B cell (primary cell): Measurements from ENCODE around the gene USP48. TPM values are rescaled to one million over a fixed set of nuclear protein-coding genes. Genes with fewer than 3 reads are reported as not detected.

Experiments
- ATAC-seq: fragments of 200-7000 bp; cut with Tn5 transposase; one replicate; pipeline ENCODE4 v1.10.0; 2021; ENCODE audit warnings: low read depth, mild to moderate bottlenecking, moderate number of reproducible peaks, moderate library complexity
- CTCF ChIA-PET: fragments of 350-600 bp; sonication (Branson Sonifier 250); formaldehyde crosslinking; loops from one replicate; lab custom pipeline; 2021; ENCODE audit warnings: antibody characterized with exemption, inconsistent platforms; lab: Charles Lee
- POLR2A ChIA-PET: fragments of 350-600 bp; sonication (Branson Sonifier 250); formaldehyde crosslinking; loops from one replicate; lab custom pipeline; 2021; ENCODE audit warnings: antibody characterized with exemption; lab: Charles Lee
- DNase-seq: peaks from one replicate; pipeline ENCODE4 v3.0.0; 2013
- H2AFZ ChIP-seq: 2 replicates; pipeline ENCODE4 v1.6.1; 2012; ENCODE audit warnings: mild to moderate bottlenecking, low read depth, low read length; ENCODE audit not compliant: insufficient read depth, poor library complexity, severe bottlenecking
- H3K27ac ChIP-seq, 2 donors: 1 replicate in 1 of 2; 2 replicates in 1 of 2; pipeline ENCODE4 v1.5.1; 2012 to 2013; ENCODE audit warnings: low read length in 2 of 2, mild to moderate bottlenecking in 2 of 2, moderate library complexity in 1 of 2
- H3K27me3 ChIP-seq, 4 experiments: fragments of 200-600 bp in 1 of 4; sonication (generic) in 1 of 4; replicated peaks in 1 of 4; 1 replicate in 2 of 4; 2 replicates in 2 of 4; pipeline versions ENCODE4 v1.6.1 to v1.7.0; 2013 to 2016; ENCODE audit warnings: low read length in 3 of 4, mild to moderate bottlenecking in 2 of 4, mixed read lengths in 1 of 4, moderate library complexity in 1 of 4; ENCODE audit not compliant: insufficient read depth in 4 of 4, control insufficient read depth in 3 of 4; ENCODE audit errors: control extremely low read depth in 1 of 4
- H3K36me3 ChIP-seq, 2 experiments: replicated peaks in 1 of 2; 1 replicate in 1 of 2; 2 replicates in 1 of 2; pipeline versions ENCODE4 v1.6.1 to v1.7.1; 2013; ENCODE audit warnings: low read length in 1 of 2; ENCODE audit not compliant: insufficient read depth in 2 of 2, control insufficient read depth in 1 of 2; ENCODE audit errors: control extremely low read depth in 1 of 2, extremely low read depth in 1 of 2
- H3K4me1 ChIP-seq, 2 donors: fragments of 200-600 bp in 1 of 2; sonication (generic) in 1 of 2; 1 replicate in 1 of 2; 2 replicates in 1 of 2; pipeline versions ENCODE4 v1.5.1 to v1.6.1; 2013 to 2017; ENCODE audit warnings: low read length in 2 of 2; ENCODE audit not compliant: control insufficient read depth in 2 of 2, insufficient read depth in 2 of 2
- H3K4me2 ChIP-seq: replicated peaks from 2 replicates; pipeline ENCODE3; 2012; ENCODE audit warnings: mild to moderate bottlenecking, low read depth, low read length; ENCODE audit not compliant: poor library complexity, severe bottlenecking
- H3K4me3 ChIP-seq, 5 experiments: fragments of 200-600 bp in 1 of 5; sonication (generic) in 1 of 5; 1 replicate in 3 of 5; 2 replicates in 2 of 5; pipeline versions ENCODE4 v1.5.1 to v1.7.0; 2011 to 2016; ENCODE audit warnings: low read length in 4 of 5, mild to moderate bottlenecking in 4 of 5, low read depth in 2 of 5, control low read depth in 1 of 5, moderate library complexity in 1 of 5; ENCODE audit not compliant: insufficient read depth in 1 of 5; ENCODE audit errors: control extremely low read depth in 1 of 5, extremely low read depth in 1 of 5
- H3K79me2 ChIP-seq: fragments of 200-600 bp; sonication (generic); one replicate; pipeline ENCODE4 v1.6.0; 2016; ENCODE audit warnings: low read length; ENCODE audit not compliant: control insufficient read depth, insufficient read depth
- H3K9ac ChIP-seq: fragments of 200-600 bp; sonication (generic); 2 replicates; pipeline ENCODE4 v1.6.1; 2017; ENCODE audit warnings: mild to moderate bottlenecking, low read length, moderate library complexity
- H3K9me3 ChIP-seq, 3 donors: one replicate each; pipeline versions ENCODE4 v1.6.1 to v1.7.1; 2013; ENCODE audit warnings: low read length in 2 of 3; ENCODE audit not compliant: control insufficient read depth in 2 of 3, insufficient read depth in 1 of 3; ENCODE audit errors: control extremely low read depth in 1 of 3
- H4K20me1 ChIP-seq: 2 replicates; pipeline ENCODE4 v1.6.0; 2012; ENCODE audit warnings: mild to moderate bottlenecking, low read length; ENCODE audit not compliant: insufficient read depth, control insufficient read depth, poor library complexity, severe bottlenecking
- H3K27ac Mint-ChIP-seq: one replicate; pipeline ENCODE4 v1.8.0; 2021; ENCODE audit warnings: mixed read lengths
- H3K27me3 Mint-ChIP-seq: one replicate; pipeline ENCODE4 v1.8.0; 2021; ENCODE audit warnings: mixed read lengths
- H3K4me1 Mint-ChIP-seq: one replicate; pipeline ENCODE4 v1.8.0; 2021; ENCODE audit warnings: mixed read lengths
- H3K4me3 Mint-ChIP-seq: one replicate; pipeline ENCODE4 v1.8.0; 2021; ENCODE audit warnings: mixed read lengths
- H3K9me3 Mint-ChIP-seq: one replicate; pipeline ENCODE4 v1.8.0; 2022; ENCODE audit warnings: mixed read lengths; ENCODE audit not compliant: insufficient read depth
- CTCF ChIP-seq: fragments of 200-600 bp; IDR thresholded peaks from one replicate; pipeline ENCODE4 v1.8.0; 2022; ENCODE audit warnings: antibody characterized with exemption, mild to moderate bottlenecking
- EZH2 ChIP-seq: IDR thresholded peaks from 2 replicates; pipeline ENCODE4 v1.6.1; 2012; ENCODE audit warnings: borderline replicate concordance, low read depth, mild to moderate bottlenecking, moderate library complexity, low read length; ENCODE audit not compliant: insufficient read depth, poor library complexity, severe bottlenecking
- WGBS: methylation state at CpG from one replicate; pipeline ENCODE4 v1.1.5; 2013; ENCODE audit warnings: missing lambda C conversion rate; ENCODE audit not compliant: insufficient coverage; 5-methylcytosine and 5-hydroxymethylcytosine counted together
- intact Hi-C: fragments of 100-400 bp; cut with micrococcal nuclease; formaldehyde crosslinking; loops from one replicate; pipeline ENCODE4 v1.10.0; 2022
- polyA plus RNA-seq: library from polyadenylated mRNA; depleted of rRNA; stranded (reverse); fragments of >200 nt; gene quantifications from 2 replicates; pipeline ENCODE4 v1.2.3, GENCODE V29; 2012
- total RNA-seq, 2 donors: library from RNA; stranded (reverse); fragments of 120-200 nt in 1 of 2; gene quantifications; 1 replicate in 1 of 2; 2 replicates in 1 of 2; pipeline versions ENCODE4 v1.2.3 to v1.2.4, GENCODE V29; 2013 to 2022

USP48 gene
- total and polyA plus RNA-seq, 2 donors (not counting 1 experiment from before 2014, with no cell fraction given): 21.2 to 135 TPM

GRCh38 chr1:21825393-21825792 lies 42.4 kb upstream of the USP48 start:
- CTCF ChIA-PET: interaction anchor here (0.6 kb wide), 1 partner anchor 12 kb away, joined by 3 read pairs; no protein-coding TSS in a partner anchor
- Histone ChIP-seq H3K79me2 (no peaks in the 10 kb centered on the region), H2AFZ (no peak overlapping the region), H3K4me2 (no peak overlapping the region), H3K4me3 (no peak overlapping the region), H4K20me1 (no peaks in the 10 kb centered on the region), H3K9me3 (peaks cover 0 to 2% (median 0%) of the 10 kb centered on the region in 3 donors), H3K36me3 (no peaks in the 10 kb centered on the region), H3K9ac (no peak overlapping the region), H3K4me1 (no peaks in the 10 kb centered on the region), H3K27ac (no peak overlapping the region), H3K27me3 (no peaks in the 10 kb centered on the region)
- DNase-seq (no peak), ATAC-seq (no peak)
- TF ChIP-seq CTCF: no peak
- no peak for TF ChIP-seq EZH2
- POLR2A ChIA-PET: no interaction called here
- Mint-ChIP-seq H3K27ac (no peak overlapping the region), H3K27me3 (no peaks in the 10 kb centered on the region), H3K9me3 (no peaks in the 10 kb centered on the region), H3K4me3 (no peak overlapping the region), H3K4me1 (peaks cover 3% of the 10 kb centered on the region)
- intact Hi-C loops: no loop called here
- WGBS: 98% methylated on average over 4 of the region's 7 CpGs

GRCh38 chr1:21824926-21825325 lies 42.0 kb upstream of the USP48 start:
- WGBS: no CpG with 5 or more reads among the region's 2 CpGs
- DNase-seq (no peak), ATAC-seq (no peak)
- H2AFZ ChIP-seq: no peak overlapping the region
- TF ChIP-seq EZH2 (no peak), CTCF (no peak)
- Mint-ChIP-seq H3K27ac (no peak overlapping the region), H3K27me3 (no peaks in the 10 kb centered on the region), H3K9me3 (no peaks in the 10 kb centered on the region), H3K4me3 (no peak overlapping the region), H3K4me1 (peaks cover 3% of the 10 kb centered on the region)
- H3K27me3 ChIP-seq: no peaks in the 10 kb centered on the region
- H3K79me2 ChIP-seq: no peaks in the 10 kb centered on the region
- ChIA-PET POLR2A (no interaction called here), CTCF (no interaction called here)
- no peak overlapping the region for H3K27ac ChIP-seq
- no peak overlapping the region for H3K4me2 ChIP-seq
- no peaks in the 10 kb centered on the region for H3K4me1 ChIP-seq
- no peaks in the 10 kb centered on the region for H3K36me3 ChIP-seq
- no peaks in the 10 kb centered on the region for H4K20me1 ChIP-seq
- intact Hi-C loops: no loop called here
- no peak overlapping the region for H3K4me3 ChIP-seq
- H3K9ac ChIP-seq: no peak overlapping the region
- peaks cover 0 to 2% (median 0%) of the 10 kb centered on the region in 3 donors for H3K9me3 ChIP-seq
